ENCODE results near the gene SETD9.

- TF ChIP-seq CTCF (IDR thresholded peaks at IDR 0.05) = no peak
- no peak for TF ChIP-seq POLR2A (IDR thresholded peaks at IDR 0.05)
These were observed 27.8 kb upstream of the SETD9 start for GRCh38 chr5:56881571-56881970.

All from esophagus squamous epithelium (tissue), 4 donors.